ENCODE measurements around the gene PLD5.

DNA sequence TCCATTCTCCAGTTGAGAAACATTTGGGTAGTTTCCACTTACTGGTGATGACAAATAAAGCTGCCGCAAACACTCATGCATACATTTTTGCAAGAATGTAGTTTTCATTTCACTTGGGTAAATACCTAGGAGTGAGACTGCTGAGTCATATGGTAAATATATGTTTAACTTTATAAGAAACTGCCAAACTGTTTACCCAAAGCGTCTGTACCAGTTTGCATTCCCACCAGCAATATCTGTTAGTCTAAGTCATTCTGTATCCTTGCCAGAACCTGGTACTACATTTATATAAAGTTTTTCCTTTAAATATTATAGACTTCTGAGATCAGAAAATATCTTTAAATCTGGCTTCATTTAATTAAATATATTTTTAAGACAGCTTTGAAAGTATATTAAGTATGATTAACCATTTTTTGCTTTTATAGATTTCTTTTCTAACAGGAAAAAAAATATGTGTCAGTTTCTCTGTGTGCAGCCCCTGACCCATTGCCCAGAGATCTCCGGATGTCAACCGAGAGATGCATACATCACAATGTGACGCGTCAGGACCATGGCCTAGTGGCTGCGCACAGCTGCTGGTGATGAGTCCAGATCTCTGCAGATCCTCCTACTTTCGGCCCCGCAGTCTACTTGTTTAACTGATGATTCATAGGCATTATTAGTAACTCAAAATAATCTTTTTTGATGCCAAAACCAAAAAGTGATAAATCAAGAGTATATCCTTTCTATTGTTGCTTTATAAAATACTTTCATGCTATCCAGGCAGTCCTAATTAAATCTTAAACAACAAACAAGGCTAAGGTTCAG lies 298.5 kb downstream of the PLD5 start:
- TF ChIP-seq, protein P1, sequence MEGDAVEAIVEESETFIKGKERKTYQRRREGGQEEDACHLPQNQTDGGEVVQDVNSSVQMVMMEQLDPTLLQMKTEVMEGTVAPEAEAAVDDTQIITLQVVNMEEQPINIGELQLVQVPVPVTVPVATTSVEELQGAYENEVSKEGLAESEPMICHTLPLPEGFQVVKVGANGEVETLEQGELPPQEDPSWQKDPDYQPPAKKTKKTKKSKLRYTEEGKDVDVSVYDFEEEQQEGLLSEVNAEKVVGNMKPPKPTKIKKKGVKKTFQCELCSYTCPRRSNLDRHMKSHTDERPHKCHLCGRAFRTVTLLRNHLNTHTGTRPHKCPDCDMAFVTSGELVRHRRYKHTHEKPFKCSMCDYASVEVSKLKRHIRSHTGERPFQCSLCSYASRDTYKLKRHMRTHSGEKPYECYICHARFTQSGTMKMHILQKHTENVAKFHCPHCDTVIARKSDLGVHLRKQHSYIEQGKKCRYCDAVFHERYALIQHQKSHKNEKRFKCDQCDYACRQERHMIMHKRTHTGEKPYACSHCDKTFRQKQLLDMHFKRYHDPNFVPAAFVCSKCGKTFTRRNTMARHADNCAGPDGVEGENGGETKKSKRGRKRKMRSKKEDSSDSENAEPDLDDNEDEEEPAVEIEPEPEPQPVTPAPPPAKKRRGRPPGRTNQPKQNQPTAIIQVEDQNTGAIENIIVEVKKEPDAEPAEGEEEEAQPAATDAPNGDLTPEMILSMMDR (conservative IDR thresholded peaks at IDR 0.05; ENCODE audit: low read depth, low read length), result no peak
- TF ChIP-seq EZH2phosphoT487 (IDR thresholded peaks at IDR 0.05; ENCODE audit: borderline replicate concordance, low read length), result no peak
- no peak for TF ChIP-seq EZH2 (IDR thresholded peaks at IDR 0.05; ENCODE audit: low read length, unreplicated experiment)

Data from PC-3 (cell line).